ENCODE results near the gene KIAA0319L. TPM values are rescaled to one million over a fixed set of nuclear protein-coding genes. Genes with fewer than 3 reads are reported as not detected.

KIAA0319L gene
- total and polyA plus RNA-seq, 2 donors (not counting 3 experiments of a cell fraction or from before 2014, with no cell fraction given): 31.4 to 43.4 TPM

- CTCF ChIA-PET: no interaction called here
- DNase-seq (ENCODE audit: low read depth, low spot score) (no peak), FAIRE-seq (no peak)
- Histone ChIP-seq H4K20me1 (replicated peaks; ENCODE audit: control insufficient read depth, extremely low read depth, insufficient read depth, low read length) (no peaks in the 10 kb centered on the region), H3K4me3 (replicated peaks in 1 of 3; ENCODE audit: insufficient read depth in 1 of 3, low read depth in 1 of 3, low read length in 3 of 3) (no peak overlapping the region), H3K9ac (replicated peaks; ENCODE audit: extremely low read depth, insufficient read depth, low read length) (no peak overlapping the region), H3K79me2 (ENCODE audit: control insufficient read depth, insufficient read depth, low read length) (no peaks in the 10 kb centered on the region), H3K4me1 (ENCODE audit: control insufficient read depth, extremely low read depth, insufficient read depth, low read length) (no peaks in the 10 kb centered on the region), H2AFZ (ENCODE audit: low read depth, low read length) (no peak overlapping the region), H3K9me1 (replicated peaks; ENCODE audit: control insufficient read depth, extremely low read depth, insufficient read depth, low read length) (no peaks in the 10 kb centered on the region), H3K27me3 (ENCODE audit: control insufficient read depth in 2 of 2, insufficient read depth in 2 of 2, low read length in 2 of 2) (no peaks in the 10 kb centered on the region), H3K4me2 (ENCODE audit: insufficient read depth, low read length) (no peak overlapping the region), H3K36me3 (ENCODE audit: control insufficient read depth in 2 of 2, extremely low read depth in 1 of 2, insufficient read depth in 2 of 2, low read length in 2 of 2) (peaks cover 4 to 31% of the 10 kb centered on the region in 2 experiments), H3K9me3 (replicated peaks; ENCODE audit: control insufficient read depth, insufficient read depth, low read length) (no peaks in the 10 kb centered on the region), H3K27ac (ENCODE audit: insufficient read depth, low read depth, low read length) (no peak overlapping the region)
- BruUV-seq (replicated peaks): no TSS peak
- POLR2A ChIA-PET: no interaction called here
- dilution Hi-C loops (cut with MboI; ENCODE audit: extremely low pct_ligation_motif_present, low sequenced_read_pairs): no loop called here
- TF ChIP-seq POLR2AphosphoS5 (IDR thresholded peaks at IDR 0.05; ENCODE audit: insufficient read depth, low read depth, low read length) (no peak), POLR2A (IDR thresholded peaks at IDR 0.05; ENCODE audit: low read depth, low read length) (no peak), EZH2 (IDR thresholded peaks at IDR 0.05; ENCODE audit: borderline replicate concordance, low read depth, low read length, severe bottlenecking) (no peak), GATA2 (IDR thresholded peaks at IDR 0.05; ENCODE audit: insufficient read depth, insufficient read length, low read depth, low read length) (no peak), MYC (IDR thresholded peaks at IDR 0.05; ENCODE audit: low read depth, low read length) (no peak), JUN (IDR thresholded peaks at IDR 0.05; ENCODE audit: borderline replicate concordance, insufficient read depth, insufficient read length, low read depth) (no peak)
- TF ChIP-seq, protein P1, sequence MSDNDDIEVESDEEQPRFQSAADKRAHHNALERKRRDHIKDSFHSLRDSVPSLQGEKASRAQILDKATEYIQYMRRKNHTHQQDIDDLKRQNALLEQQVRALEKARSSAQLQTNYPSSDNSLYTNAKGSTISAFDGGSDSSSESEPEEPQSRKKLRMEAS (IDR thresholded peaks at IDR 0.05; ENCODE audit: insufficient read depth, insufficient read length): no peak
- intact Hi-C loops (cut with micrococcal nuclease): no loop called here
Measured at GRCh38 chr1:35401049-35401448, 156.2 kb downstream of the KIAA0319L start.

DNA sequence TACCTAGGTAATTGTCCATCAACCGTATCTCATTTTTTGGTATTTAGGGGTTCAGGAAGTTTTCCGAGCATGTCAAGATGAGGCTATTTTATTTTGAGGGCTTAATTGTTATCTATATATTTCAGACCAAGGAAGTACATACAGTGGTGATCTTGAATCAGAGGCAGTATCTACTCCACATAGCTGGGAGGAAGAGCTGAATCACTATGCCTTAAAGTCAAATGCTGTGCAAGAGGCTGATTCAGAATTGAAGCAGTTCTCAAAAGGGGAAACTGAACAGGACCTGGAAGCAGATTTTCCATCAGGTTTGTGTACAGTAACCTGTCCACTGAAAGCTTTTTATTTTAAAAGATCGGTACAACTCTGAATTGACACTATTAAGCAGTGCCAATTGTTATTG lies 158.5 kb downstream of the KIAA0319L start:
- ChIA-PET CTCF (interaction anchor here (0.5 to 1.0 kb wide), 2 partner anchors 8 to 32 kb away, joined by 3 to 4 read pairs; no protein-coding TSS in a partner anchor), POLR2A (no interaction called here)
- H3K4me3 ChIP-seq (replicated peaks in 1 of 3; ENCODE audit: insufficient read depth in 1 of 3, low read depth in 1 of 3, low read length in 3 of 3): no peak overlapping the region
- H2AFZ ChIP-seq (ENCODE audit: low read depth, low read length): no peak overlapping the region
- no peak overlapping the region for H3K9ac ChIP-seq (replicated peaks; ENCODE audit: extremely low read depth, insufficient read depth, low read length)
- H4K20me1 ChIP-seq (replicated peaks; ENCODE audit: control insufficient read depth, extremely low read depth, insufficient read depth, low read length): no peaks in the 10 kb centered on the region
- H3K36me3 ChIP-seq (ENCODE audit: control insufficient read depth in 2 of 2, extremely low read depth in 1 of 2, insufficient read depth in 2 of 2, low read length in 2 of 2): peaks cover 10 to 27% of the 10 kb centered on the region in 2 experiments
- no peak for TF ChIP-seq GATA2 (IDR thresholded peaks at IDR 0.05; ENCODE audit: insufficient read depth, insufficient read length, low read depth, low read length)
- TF ChIP-seq FOS (IDR thresholded peaks at IDR 0.05; ENCODE audit: borderline replicate concordance, insufficient read depth, low read length): no peak
- TF ChIP-seq EZH2 (IDR thresholded peaks at IDR 0.05; ENCODE audit: borderline replicate concordance, low read depth, low read length, severe bottlenecking): no peak
- no peak for TF ChIP-seq MYC (IDR thresholded peaks at IDR 0.05; ENCODE audit: low read depth, low read length)
- TF ChIP-seq POLR2A (IDR thresholded peaks at IDR 0.05; ENCODE audit: low read depth, low read length): no peak
- no peak for TF ChIP-seq CTCF (IDR thresholded peaks at IDR 0.05; ENCODE audit: extremely low read depth in 1 of 2, insufficient read depth in 1 of 2, low read depth in 1 of 2, low read length in 2 of 2)
- no peak for TF ChIP-seq POLR2AphosphoS5 (IDR thresholded peaks at IDR 0.05; ENCODE audit: insufficient read depth, low read depth, low read length)
- TF ChIP-seq, protein P1 (IDR thresholded peaks at IDR 0.05; ENCODE audit: insufficient read depth, insufficient read length): no peak
- TF ChIP-seq JUN (IDR thresholded peaks at IDR 0.05; ENCODE audit: borderline replicate concordance, insufficient read depth, insufficient read length, low read depth): no peak
- dilution Hi-C loops (cut with MboI; ENCODE audit: extremely low pct_ligation_motif_present, low sequenced_read_pairs): no loop called here
- no peaks in the 10 kb centered on the region for H3K4me1 ChIP-seq (ENCODE audit: control insufficient read depth, extremely low read depth, insufficient read depth, low read length)
- no TSS peak for BruUV-seq (replicated peaks)
- DNase-seq (ENCODE audit: low read depth, low spot score) (no peak), FAIRE-seq (no peak)
- no peak overlapping the region for H3K4me2 ChIP-seq (ENCODE audit: insufficient read depth, low read length)
- no peaks in the 10 kb centered on the region for H3K9me3 ChIP-seq (replicated peaks; ENCODE audit: control insufficient read depth, insufficient read depth, low read length)
- H3K27me3 ChIP-seq (ENCODE audit: control insufficient read depth in 2 of 2, insufficient read depth in 2 of 2, low read length in 2 of 2): no peaks in the 10 kb centered on the region
- H3K79me2 ChIP-seq (ENCODE audit: control insufficient read depth, insufficient read depth, low read length): no peaks in the 10 kb centered on the region
- no peak overlapping the region for H3K27ac ChIP-seq (ENCODE audit: insufficient read depth, low read depth, low read length)
- H3K9me1 ChIP-seq (replicated peaks; ENCODE audit: control insufficient read depth, extremely low read depth, insufficient read depth, low read length): no peaks in the 10 kb centered on the region
- intact Hi-C loops (cut with micrococcal nuclease): no loop called here
